Measurements from ENCODE around the gene PUS10.

GRCh38 chr2:61057562-61057961 is 39.5 kb upstream of the PUS10 start:
- no peak for TF ChIP-seq CTCF (conservative IDR thresholded peaks at IDR 0.05; ENCODE audit: low read depth in 2 of 2)
- no peak for TF ChIP-seq EZH2 (IDR thresholded peaks at IDR 0.05; ENCODE audit: low read depth, unreplicated experiment)
- TF ChIP-seq ZNF331 (CRISPR knock-in tag; IDR thresholded peaks at IDR 0.05; ENCODE audit: low read depth): no peak
- TF ChIP-seq CREB1 (CRISPR knock-in tag; IDR thresholded peaks at IDR 0.05; ENCODE audit: low read depth): no peak
- TF ChIP-seq POLR2AphosphoS5 (IDR thresholded peaks at IDR 0.05; ENCODE audit: low read depth): no peak
- TF ChIP-seq EZH2phosphoT487 (IDR thresholded peaks at IDR 0.05; ENCODE audit: unreplicated experiment): no peak
- TF ChIP-seq REST (IDR thresholded peaks at IDR 0.05; ENCODE audit: unreplicated experiment): no peak
- no peak for TF ChIP-seq JUNB (IDR thresholded peaks at IDR 0.05; ENCODE audit: unreplicated experiment)
- no peak for TF ChIP-seq NANOG (IDR thresholded peaks at IDR 0.05; ENCODE audit: borderline replicate concordance)
